ENCODE measurements around the gene SPACA9. TPM values are rescaled to one million over a fixed set of nuclear protein-coding genes. Genes with fewer than 3 reads are reported as not detected.

The SPACA9 gene
- 4.1 to 5.3 TPM (median 4.9 TPM) in 5 replicates for total RNA-seq (2022; extraction: Qiagen RNA extraction; ENCODE audit: low read depth)

DNA sequence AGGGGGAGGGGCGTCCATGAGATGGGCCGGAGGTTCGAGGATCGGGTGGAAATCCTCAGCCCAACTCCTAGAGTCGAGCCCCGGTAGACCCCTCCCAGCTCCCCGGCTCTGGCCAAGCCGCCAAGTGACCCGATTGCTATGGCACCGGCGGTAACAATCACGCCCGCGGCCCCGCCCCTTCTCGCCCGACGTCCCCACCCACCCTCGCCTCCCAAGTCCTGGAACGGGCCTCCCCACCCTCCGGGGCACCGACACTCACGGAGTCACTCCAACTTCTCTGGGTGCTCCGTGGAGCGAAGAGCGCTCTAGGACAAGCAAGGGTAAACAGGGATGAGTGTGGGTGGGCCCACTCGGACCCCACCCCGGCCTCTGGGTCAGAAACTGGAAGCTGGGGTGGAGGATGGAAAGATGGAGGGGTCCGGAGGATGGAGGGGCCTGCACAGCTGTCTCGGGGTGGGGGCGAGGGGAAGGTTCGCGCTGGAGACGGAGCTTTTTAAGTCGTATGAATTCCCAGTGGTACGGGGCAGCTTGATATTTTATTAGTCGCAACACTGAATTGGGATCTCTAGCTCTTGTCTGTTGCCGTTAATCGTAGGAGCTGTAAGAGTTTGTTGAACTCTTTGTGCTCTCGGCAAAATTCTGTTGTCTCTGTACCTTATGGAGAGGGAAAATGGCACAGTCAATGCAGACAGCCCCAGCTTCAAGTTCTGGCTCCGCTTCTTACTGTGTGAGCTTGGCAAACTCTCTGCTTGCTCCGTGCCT lies at the start of gene SPACA9:
Gene SPACA9 (plus strand): TSS at position 204 of the 762 bp plus-strand sequence. CDS start 5,050 bp downstream, outside the sequence.

DNA sequence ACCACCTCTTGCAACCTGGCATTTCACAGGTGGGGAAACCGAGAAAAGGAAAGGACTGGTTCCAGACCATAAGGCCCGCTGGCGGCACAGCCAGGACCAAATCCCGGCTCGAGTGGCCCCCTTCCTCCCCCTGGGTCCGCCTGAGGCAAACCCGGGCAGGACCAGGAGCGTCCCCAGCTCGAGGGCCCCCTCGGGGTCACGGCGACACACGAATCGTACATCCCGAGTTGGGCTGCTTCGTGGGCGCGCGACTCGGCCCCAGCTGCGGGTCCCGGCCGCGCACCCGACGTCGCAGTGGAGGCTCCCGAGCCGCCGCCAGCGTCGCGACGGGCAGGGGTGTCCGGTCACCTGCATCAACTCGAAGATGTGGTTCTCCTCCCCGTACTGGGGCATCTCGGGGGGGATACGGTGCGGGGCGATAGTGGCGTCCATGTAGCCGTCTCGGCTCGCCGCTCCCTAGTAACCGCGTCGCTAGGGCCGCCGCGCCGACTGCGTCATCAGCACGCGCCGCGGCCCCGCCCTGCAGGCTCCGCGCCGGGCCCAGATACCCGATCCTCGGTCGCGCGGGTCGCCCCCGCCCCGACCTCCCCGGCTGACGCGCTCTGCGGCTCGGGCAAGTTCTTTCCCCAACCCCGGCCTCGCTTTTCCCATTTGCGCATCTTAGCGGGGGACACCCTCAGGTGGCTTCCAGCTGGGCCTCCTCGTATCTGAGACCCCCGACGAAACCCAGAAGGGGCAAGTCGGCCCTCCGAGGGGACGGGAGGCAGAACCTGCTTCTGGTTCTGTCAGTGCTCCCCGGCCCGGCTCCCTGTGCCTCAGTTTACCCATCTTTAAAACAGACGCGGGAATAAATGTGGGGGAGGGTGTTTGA lies 639 bp upstream of the SPACA9 start, which contains the start of gene AK8:
Gene AK8 (minus strand): TSS at position 461 of the 871 bp plus-strand sequence. CDS start 29 bp downstream, at position 432.

Other genes starting within 250 kb of the SPACA9 start
- 23.6 to 29.0 TPM (median 25.4 TPM) in 5 replicates for gene DDX31, start 208.9 kb upstream of the SPACA9 start, total RNA-seq (2022; extraction: Qiagen RNA extraction; ENCODE audit: low read depth)
- 17.2 to 21.0 TPM (median 18.7 TPM) in 5 replicates for gene GTF3C4, start 208.4 kb upstream of the SPACA9 start, total RNA-seq (2022; extraction: Qiagen RNA extraction; ENCODE audit: low read depth)
- 0.79 to 1.4 TPM (median 1.1 TPM) in 5 replicates for gene AK8, start 614 bp upstream of the SPACA9 start, total RNA-seq (2022; extraction: Qiagen RNA extraction; ENCODE audit: low read depth)
- 13.7 to 18.1 TPM (median 15.4 TPM) in 5 replicates for gene TSC1, start 65.7 kb downstream of the SPACA9 start, total RNA-seq (2022; extraction: Qiagen RNA extraction; ENCODE audit: low read depth)
- not detected in 5 replicates for gene GFI1B, start 99.8 kb downstream of the SPACA9 start, total RNA-seq (2022; extraction: Qiagen RNA extraction; ENCODE audit: low read depth)
- 57.7 to 66.6 TPM (median 61.8 TPM) in 5 replicates for gene GTF3C5, start 152.1 kb downstream of the SPACA9 start, total RNA-seq (2022; extraction: Qiagen RNA extraction; ENCODE audit: low read depth)
- 0.46 to 0.71 TPM (median 0.63 TPM) in 5 replicates for gene CEL, start 183.1 kb downstream of the SPACA9 start, total RNA-seq (2022; extraction: Qiagen RNA extraction; ENCODE audit: low read depth)
- 22.0 to 27.2 TPM (median 25.6 TPM) in 5 replicates for gene RALGDS, start 242.3 kb downstream of the SPACA9 start, total RNA-seq (2022; extraction: Qiagen RNA extraction; ENCODE audit: low read depth)